Tongue (tissue), 2 donors: ENCODE data around the gene SLCO2A1. TPM values are rescaled to one million over a fixed set of nuclear protein-coding genes. Genes with fewer than 3 reads are reported as not detected.
A peak's percentile ranks its signal among the peaks of the same experiment; 100 is the strongest.

Experiments
- DNase-seq: peaks from one replicate; pipeline ENCODE4 v3.0.0-alpha.2; 2015
- total RNA-seq: library from RNA; depleted of rRNA; stranded (reverse); fragments of >200 nt; gene quantifications from one replicate; pipeline ENCODE4 v1.2.3, GENCODE V29; 2014

SLCO2A1 gene
- total RNA-seq, 1 donor from 2014 or later, result 1.5 TPM

GRCh38 chr3:134034005-134034785 lies 4.5 kb upstream of the SLCO2A1 start:
- no peak for DNase-seq

GRCh38 chr3:134033315-134033996 lies 3.7 kb upstream of the SLCO2A1 start:
- no peak for DNase-seq

DNA sequence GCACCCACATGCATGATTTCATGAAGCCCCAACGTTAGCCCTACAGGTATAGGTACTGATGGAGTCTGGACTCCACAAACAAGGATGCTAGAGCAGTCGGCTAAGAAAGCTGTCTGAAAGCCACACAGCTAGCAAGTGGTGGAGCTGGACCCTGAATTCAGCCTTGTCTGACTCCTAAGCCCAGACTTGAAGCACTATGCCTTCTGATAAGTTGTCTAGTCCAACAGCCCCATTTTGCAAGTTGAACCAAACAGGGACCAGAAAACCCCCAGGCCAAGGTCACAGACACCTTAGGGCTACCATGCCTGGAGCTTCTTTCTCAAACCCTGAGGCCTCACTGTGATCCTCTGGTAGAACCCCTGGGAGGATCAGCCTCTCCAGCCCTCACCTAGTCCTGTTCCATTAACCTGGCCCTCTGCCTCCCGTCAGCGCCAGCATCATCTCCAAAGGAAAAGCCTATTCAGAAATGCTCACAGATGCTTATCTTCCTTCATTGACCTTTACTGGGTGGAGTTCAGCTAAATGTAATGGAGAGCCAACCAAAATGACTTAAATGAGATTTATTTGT lies 1.7 kb upstream of the SLCO2A1 start:
- DNase-seq, result no peak

DNA sequence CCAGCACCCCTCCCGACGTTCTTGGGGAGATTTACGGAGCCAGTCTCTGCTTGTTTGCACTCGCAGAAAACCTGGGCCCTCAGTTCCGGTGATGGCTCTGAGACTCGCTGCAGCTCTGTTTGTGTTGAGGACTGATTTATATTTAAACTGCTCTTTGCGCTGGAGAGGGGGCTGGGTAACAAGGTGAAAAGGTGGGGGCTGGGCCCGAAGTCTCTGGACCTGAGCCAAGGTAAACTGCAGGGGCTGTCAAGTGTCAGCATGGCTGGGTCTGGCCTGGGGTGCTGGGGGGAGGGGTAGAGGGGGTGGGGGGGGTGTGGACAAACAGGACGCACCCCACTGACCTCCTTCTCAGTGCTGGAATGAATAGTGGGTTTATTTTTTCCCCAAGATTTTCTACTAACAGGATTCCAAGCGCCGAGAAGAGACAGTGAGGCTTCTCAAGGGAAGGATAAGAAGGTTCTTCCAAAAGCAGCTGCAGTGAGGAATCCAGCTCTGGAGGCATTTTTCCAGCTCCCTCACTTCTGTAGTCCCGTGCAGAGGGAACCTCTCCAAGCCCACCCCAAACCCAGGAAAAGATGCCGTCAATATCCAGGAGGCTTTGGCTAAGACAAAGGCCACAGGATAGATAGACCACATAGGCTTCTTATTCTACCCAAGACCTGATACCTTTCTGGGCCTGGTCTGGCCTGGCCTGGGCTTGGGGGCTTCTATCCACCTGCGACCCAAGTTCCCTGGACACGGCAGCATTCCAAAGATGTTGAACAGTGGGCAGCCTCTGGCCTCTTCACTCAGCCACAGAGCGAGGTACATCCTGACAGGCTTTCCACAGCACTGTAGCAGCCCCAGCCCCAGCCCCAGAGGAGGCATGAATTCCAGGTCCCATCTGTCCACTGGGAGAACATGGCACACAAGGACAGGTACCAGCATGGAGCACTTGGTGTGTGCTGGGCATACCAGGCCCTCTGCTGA lies 938 bp upstream of the SLCO2A1 start:
- peak; percentile 69 for DNase-seq

DNA sequence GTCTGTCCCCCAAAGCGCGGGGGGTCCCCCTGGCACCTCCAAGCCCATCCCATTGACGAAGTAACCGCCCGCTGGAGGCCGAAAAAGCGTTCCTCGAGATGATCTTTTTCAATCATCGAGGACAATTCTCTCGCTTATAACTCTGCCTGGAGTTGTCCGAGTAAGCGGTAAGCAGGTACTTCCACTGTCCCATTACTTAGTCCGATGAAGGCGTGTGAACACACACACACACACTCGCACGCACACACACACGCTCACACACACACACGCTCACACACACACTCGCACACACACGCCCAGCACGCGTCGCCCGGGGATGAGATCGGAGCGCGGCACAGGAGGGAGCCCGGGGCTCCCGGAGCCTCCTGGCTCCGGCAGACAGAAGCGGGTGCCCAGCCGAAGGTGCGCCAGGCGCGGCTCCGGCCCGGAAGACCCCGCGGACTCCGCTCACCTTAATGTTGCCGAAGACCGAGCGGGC lies 430 bp downstream of the SLCO2A1 start:
- DNase-seq, result peak; percentile 45

- DNase-seq, result no peak
These were observed 1.1 kb downstream of the SLCO2A1 start for GRCh38 chr3:134028486-134029255.

DNA sequence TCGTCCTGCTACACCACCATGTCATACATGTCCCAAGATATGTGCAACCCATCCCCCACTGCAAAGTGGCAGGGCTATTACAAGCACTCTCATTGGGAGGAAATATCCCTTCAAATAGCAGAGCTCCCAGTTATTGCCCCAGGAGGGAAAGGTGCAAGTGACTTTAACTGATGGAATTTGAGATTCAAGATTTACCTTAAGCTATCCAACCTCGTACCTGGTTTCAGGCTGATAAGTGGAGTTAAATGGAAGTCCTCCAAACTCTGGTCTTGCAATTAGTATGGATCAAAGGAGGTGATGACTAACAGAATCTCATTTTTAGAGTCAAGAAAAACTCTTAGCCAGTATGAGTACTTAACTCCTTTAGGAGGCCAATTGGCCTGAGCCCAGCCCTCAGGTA lies 2.1 kb downstream of the SLCO2A1 start:
- no peak for DNase-seq

DNA sequence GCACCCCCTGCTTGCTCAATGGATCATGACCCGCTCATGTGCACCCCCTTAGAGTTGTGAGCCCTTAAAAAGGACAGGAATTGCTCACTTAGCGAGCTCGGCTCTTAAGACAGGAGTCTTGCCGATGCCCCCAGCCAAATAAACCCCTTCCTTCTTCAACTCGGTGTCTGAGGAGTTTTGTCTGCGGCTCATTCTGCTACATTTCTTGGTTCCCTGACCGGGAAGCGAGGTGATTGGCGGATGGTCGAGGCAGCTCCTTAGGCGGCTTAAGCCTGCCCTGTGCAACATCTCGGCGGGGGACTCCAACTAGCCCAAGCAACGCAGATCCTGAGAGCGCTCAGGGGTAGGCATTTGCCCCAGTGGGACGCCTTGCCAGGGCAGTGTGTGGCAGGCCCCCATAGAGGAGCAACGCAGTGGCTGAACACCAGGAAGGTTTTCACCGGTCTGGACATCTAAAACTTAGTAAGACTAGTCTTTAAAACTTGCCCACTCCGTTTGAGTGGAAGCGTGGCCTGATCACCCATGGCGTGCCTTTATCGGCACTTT lies 9.5 kb downstream of the SLCO2A1 start:
- no peak for DNase-seq

GRCh38 chr3:134018850-134019249 lies 10.9 kb downstream of the SLCO2A1 start:
- no peak for DNase-seq

DNA sequence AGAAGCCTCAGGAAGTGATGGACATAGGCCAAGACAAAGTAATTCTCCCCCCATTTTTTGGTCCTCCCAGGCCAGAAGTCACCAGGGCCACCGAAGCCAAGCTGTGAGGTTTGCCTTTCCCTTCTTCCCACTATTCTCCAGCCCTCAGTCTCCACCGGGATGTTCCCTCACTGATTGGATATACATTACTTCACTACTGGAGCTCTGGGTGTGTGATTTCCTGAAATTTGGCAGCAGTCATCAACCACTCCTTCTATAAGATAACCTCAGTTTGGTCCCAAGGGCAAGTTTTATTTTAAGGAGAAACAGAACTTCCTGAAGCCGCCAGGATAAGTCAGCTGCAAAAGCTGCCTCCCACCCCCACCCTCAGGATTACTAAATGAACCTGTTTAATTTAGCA lies 11.3 kb downstream of the SLCO2A1 start:
- DNase-seq, result peak; percentile 41

GRCh38 chr3:134017490-134017889 lies 12.2 kb downstream of the SLCO2A1 start:
- DNase-seq, result no peak

- DNase-seq, result no peak
These were observed 15.5 kb downstream of the SLCO2A1 start for GRCh38 chr3:134014270-134014669.

DNA sequence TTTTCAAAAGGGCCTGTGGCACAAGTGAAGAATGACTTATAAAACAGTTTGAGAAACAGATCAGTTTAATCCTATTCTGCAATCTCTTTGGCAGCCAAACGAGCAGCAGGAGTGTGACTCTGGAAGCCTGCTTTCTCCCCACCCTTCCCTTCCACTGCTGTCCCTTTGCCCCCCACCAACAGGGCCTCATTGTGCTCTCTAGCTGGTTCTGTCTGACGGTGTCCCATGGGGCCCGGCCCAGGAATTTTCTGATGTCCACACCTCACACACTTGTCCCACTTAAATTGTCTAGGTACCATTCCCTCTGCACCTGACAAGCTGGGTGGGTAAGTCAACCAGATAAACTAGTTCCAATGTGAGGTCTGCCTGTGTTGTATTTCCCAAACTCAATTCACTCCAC lies 16.4 kb downstream of the SLCO2A1 start:
- no peak for DNase-seq

DNA sequence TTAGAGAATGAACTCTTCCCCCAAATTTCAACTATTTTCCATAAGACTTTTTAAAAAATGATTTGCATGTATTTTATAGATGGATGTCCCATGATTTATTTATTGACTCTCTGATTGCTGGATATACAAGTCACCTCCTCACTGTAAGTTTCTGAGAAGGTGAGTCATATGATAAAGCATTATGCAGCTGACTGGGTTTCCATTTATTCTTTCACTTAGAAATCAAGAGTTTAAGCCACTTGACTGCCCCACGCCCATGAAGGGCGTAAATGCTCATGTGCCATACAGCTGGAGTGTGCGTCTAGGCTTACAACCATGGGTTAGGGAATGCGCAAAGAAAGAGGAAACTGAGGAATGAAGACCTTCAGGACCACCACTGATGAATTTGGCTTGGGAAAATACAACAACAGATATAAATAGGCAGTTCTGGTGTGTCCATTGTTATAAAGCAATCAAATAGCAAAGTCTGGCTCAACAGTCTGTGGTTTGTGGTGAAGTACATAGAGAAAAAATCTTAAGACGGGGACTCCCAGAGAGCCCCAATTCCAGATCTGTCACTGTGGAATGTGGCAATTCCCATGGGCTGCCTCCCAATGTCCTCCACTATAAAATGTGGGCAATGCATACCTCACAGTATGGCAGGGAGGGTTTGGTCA lies 20.3 kb downstream of the SLCO2A1 start:
- no peak for DNase-seq

- no peak for DNase-seq
These were observed 21.0 kb downstream of the SLCO2A1 start for GRCh38 chr3:134008630-134009156.

- no peak for DNase-seq
These were observed 21.9 kb downstream of the SLCO2A1 start for GRCh38 chr3:134007819-134008218.

GRCh38 chr3:134004841-134005240 lies 24.9 kb downstream of the SLCO2A1 start:
- peak; percentile 55 for DNase-seq

DNA sequence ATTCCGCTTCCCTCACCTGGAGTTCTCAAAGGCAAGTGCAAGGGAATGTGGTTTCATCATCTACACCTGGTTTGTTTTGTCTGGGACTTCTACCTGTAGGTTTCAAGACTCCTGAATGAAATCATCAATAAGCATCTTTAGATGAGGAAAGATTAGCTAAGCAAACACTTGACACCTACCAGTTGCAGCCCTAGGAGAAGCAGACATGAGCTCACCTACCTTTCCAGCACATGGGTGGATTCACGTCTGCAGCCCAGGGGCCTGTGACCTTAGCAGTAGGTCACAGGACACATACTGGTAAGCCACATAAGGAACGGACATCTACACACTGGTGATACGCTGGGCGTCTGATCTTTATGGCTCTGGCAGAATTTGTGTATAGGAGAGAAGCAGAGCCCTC lies 26.7 kb downstream of the SLCO2A1 start:
- DNase-seq, result no peak

- DNase-seq, result no peak
These were observed 27.4 kb downstream of the SLCO2A1 start for GRCh38 chr3:134002306-134002705.

GRCh38 chr3:134001251-134001650 lies 28.5 kb downstream of the SLCO2A1 start:
- DNase-seq, result no peak
